Esophagus squamous epithelium (tissue), 4 donors: ENCODE data around the gene HSPA1L.

Source experiments
- POLR2A ChIP-seq, 4 donors: fragments of 450-650 bp; IDR thresholded peaks; one replicate each; pipeline ENCODE4 v1.6.1; 2017; ENCODE audit warnings: antibody characterized with exemption in 4 of 4, mild to moderate bottlenecking in 4 of 4, moderate library complexity in 3 of 4
- TF ChIP-seq, protein P1 (sequence below), 6 experiments: fragments of 450-650 bp in 4 of 6; fragments of 200-600 bp in 2 of 6; sonication (generic) in 2 of 6; IDR thresholded peaks; one replicate each; pipeline ENCODE4 v1.5.1; 2016 to 2019; ENCODE audit warnings: antibody characterized with exemption in 6 of 6, mild to moderate bottlenecking in 4 of 6, moderate library complexity in 4 of 6

DNA sequence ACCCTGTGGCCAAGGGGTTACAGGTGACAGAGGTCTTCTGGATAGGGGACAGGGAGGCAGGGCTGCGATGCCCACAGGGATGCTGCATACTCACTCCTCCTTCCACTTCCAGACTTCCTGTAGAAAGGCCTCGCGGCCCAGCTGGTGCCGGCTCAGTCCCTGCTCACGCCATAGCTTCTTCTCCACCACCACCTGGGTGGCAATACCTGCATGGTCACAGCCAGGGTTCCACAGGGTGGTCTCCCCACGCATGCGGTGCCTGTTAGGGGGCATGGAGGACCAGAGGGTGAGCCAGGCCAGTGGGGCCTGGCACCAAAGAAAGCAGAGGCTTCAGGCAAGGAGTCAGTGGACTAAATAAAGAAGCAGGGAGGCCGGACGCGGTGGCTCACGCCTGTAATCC is 29.6 kb downstream of the HSPA1L start:
- TF ChIP-seq, protein P1, sequence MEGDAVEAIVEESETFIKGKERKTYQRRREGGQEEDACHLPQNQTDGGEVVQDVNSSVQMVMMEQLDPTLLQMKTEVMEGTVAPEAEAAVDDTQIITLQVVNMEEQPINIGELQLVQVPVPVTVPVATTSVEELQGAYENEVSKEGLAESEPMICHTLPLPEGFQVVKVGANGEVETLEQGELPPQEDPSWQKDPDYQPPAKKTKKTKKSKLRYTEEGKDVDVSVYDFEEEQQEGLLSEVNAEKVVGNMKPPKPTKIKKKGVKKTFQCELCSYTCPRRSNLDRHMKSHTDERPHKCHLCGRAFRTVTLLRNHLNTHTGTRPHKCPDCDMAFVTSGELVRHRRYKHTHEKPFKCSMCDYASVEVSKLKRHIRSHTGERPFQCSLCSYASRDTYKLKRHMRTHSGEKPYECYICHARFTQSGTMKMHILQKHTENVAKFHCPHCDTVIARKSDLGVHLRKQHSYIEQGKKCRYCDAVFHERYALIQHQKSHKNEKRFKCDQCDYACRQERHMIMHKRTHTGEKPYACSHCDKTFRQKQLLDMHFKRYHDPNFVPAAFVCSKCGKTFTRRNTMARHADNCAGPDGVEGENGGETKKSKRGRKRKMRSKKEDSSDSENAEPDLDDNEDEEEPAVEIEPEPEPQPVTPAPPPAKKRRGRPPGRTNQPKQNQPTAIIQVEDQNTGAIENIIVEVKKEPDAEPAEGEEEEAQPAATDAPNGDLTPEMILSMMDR (IDR thresholded peaks at IDR 0.05), result no peak
- no peak for TF ChIP-seq POLR2A (IDR thresholded peaks at IDR 0.05)
